HG03460 (cell line): ENCODE results near the gene CPNE5.
A peak's percentile ranks its signal among the peaks of the same experiment; 100 is the strongest.

Experiments used
- ATAC-seq: cut with Tn5 transposase; IDR thresholded peaks from one replicate; pipeline ENCODE4 v1.9.1; 2021; ENCODE audit not compliant: unreplicated experiment

The CPNE5 gene

DNA sequence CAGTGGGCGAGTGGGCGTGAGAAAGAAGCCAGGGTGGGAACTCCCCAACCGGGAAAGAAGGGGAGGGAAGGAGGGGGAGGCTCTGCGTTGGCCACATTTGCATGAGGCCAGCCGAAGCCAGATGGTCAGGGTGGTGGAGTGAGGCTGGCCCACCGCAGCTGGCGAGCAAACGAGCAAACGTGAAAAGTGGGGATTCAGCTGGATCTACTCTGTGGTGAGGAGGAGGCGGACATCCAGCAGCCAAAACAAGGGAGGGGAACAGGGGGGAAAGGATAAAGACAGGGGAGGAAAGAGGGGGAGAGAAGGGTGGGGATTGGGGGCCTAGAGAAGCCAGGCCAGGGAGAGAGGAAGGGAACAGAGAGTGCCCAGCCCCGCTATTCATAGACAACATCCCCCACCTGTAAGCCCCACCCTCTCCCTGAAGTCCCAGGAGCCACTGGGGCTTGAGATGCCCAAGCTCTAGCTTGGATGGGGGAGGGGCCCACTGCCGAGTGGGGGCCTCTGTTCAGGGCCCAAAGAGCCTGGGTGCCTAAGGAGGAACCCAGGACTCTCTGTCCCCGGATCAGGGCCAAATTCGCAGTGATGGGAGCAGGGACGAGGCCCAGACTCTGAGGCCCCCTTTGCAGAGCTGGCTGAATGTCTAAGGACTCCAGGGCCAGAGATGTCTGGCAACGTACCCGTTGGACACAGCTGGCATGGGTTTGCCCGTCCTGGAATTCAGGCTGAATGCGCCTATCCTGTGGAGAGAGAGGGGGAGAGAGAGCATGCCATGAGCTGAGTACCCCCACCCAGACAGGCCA, 45.1 kb downstream of the CPNE5 start:
- ATAC-seq = no peak

DNA sequence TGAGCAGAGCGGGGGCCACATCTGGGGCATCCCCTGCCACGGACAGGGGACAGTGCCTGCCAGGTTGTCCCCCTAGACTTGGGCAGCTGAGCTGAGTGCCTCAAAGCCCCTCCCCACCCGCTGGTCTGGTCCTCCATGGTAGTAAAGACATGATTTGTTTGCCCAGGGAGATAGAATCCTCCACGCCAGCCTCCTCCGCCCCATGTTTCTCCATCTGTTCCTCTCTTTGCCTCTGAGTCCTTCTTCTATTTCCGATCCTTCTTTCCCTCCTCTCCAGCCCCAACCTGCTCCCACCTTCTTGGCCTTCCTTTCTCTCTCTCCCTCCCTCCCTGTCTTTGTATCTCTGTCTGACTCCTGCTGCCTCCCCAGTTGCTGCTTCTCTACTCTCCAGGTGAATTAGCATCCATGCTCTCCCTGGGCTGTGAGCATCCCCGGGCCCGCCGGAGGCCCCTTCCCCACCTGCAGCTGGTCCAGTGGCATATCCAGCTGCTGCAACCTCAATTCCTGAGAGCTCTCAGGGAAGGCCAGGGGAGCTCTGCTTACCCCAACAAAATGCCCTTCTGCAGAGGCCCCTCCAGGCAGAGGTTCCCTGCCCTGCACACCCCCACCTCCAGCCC, 45.8 kb downstream of the CPNE5 start:
- ATAC-seq = no peak

DNA sequence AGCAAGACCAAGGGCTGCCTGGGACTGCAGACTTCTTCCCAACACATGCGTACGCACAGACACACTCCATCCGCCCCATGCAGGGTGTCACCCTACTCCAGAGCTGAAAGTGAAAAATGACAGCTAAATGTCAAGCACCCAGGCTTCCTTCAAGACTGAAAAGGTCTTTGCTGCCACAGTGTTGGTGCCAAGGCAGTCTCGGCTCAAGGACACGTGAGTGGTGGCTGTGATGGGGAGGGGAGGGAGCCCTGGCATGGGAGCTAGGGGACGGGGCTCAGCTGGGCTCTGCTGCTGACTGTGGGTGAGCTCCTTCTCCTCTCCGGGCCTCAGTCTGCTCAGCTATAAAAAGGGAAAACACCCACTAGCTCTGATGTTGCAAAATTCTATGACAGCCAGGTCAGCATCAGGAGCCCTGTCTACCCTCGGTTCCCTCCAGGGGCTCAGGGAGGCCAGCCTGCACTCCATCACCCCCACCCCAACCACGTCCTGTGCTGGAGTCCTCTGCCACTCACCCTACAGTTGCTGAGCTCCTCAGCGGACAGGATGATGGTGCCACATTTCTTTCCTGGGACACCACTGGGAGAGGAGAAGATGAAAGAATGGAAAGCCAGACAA, 47.6 kb downstream of the CPNE5 start:
- no peak for ATAC-seq

DNA sequence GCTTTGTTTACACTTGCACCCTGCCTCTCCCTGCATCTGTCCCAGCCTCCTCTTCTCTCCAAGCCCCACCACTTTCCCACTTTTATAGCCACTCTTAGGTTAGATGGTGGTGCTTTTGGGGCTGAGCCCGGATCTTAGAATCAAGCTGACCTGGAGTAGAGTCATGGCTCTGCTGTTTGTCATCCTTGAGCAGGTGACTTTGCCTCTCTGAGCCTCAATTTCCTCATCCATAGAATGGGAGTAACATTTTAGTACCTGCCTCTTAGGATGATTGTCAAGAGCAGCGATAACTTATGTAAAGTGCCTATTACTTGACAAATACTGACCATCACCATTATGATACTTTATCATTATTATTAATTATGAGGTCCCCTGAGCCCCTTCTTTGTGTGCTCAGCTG, 48.2 kb downstream of the CPNE5 start:
- ATAC-seq = no peak

DNA sequence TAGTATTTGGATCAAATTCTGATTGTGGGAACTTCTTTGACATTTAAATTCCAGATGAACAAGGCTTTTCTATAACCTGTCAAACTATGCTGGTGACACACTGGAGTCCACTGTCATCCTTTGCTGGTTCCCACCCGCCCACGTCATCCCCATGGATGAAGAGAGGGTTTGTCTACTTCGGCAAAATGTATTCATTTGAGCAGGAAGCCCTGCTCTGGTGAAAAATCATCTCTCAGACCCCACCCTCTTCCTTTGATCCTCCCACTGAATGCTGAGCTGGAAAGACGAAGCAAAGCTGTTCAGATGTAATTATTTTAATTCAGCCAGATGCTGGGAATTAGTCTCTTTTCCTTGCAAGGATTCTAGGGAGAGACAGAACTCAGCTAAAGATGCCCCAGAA, 50.5 kb downstream of the CPNE5 start:
- no peak for ATAC-seq

DNA sequence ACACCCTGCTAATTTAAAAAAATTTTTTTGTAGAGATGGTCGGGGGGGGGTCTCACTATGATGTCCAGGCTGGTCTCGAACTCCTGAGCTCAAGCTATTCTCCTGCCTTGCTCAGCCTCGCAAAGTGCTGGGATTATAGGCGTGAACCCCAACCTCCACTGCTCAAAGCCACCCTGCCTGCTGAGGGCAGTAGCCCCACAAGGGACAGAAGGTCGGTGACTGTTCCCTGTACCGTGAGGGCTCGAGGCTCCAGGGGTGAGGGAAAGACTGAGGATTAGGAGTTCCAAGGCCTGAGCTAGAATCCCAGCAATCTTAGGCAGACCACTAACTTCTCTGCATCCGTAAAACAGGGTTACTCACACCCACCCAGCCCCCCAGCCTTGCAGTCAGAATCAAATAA, 51.1 kb downstream of the CPNE5 start:
- no peak for ATAC-seq

DNA sequence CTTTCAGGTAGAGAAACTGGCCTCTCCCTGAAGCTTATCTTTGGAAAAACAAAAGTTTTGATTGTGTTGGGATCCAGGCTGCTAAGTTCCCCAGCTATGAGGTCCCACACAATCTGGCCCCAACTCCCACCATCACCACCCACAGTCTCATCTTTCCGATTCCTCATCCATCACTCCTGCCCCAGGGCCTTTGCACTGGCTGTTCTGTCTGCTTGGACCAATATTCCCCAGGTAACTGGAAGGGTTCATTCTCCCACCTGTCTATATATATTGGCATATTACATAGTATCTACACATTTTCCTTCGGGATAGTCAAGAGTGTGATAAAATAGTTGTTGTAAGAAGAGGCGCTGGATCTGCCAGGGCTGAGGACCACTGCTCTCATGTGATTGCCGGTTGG, 52.0 kb downstream of the CPNE5 start:
- ATAC-seq = no peak

DNA sequence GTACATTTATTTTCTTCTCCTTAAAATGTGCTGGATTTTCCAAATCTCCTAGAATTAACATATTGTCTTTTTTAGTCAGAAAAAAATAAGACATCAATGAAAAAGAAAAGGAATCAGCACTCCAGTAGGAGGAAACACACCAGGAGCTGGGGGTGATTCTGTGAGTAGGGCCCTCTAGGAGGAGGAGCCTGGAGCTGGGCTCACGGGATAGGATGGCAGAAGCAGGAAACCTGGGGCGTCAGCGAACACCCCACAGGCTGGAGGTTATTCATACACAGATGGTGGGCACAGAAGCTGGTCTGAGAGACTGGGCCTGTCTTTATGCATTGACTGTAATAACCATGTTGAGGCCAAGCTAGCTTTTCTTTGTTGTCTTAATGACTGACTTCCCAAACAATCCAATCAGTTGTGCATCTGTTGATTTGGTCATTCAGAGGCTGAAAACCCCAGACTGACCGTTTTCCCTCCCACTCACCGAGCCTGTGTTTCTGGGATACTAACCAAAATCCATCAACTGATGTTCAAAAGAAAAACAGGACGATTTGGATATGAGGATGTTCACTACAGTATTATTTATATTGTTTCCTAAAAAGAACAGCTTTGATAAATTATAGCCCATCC, 53.1 kb downstream of the CPNE5 start:
- no peak for ATAC-seq

DNA sequence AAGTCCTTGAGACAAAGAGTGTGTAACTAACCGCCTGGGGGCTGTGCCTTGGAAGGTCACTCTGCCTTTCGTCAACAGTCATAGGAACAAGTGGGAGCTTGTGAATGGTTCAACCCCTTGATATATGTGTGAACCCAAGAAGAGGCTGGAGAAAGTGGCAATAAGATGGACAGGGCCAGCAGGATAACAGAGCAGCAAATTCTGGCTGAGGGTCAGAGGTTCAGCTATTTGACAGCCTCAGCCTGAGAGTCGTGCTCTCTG, 54.9 kb downstream of the CPNE5 start:
- ATAC-seq = no peak

DNA sequence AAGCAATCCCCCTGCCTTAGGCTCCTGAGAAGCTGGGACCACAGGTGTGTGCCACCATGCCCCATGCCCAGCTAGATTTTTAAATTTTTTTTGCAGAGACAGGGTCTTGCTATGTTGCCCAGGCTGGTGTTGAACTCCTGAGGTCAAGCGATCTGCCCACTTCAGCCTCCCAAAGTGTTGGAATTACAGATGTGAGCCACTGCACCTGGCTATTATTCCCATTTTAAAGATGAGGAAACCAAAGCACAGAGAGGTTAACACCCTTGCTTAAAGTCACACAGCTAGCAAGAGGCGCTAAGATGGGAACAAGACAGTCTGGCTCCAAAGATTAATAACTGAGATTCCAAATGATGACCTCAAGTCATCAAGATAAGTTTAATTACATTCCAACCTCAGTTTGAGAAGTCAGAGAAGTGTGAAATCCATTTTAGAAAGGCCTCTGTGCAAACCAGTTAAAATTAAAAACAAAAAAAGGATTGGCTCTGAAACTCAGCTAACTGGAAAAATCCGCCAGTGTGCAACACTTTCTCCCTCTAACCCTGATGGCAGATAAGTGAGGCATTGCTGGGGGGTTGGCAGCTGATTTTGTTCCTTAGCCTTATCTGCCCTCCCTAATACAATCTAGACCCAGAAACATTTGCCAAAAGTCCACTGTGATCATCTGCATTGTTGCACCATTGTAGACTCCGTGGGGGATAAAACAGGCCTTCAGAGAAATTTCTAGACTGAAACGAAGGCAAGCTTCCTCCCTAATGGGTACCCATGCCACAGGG, 55.5 kb downstream of the CPNE5 start:
- no peak for ATAC-seq

DNA sequence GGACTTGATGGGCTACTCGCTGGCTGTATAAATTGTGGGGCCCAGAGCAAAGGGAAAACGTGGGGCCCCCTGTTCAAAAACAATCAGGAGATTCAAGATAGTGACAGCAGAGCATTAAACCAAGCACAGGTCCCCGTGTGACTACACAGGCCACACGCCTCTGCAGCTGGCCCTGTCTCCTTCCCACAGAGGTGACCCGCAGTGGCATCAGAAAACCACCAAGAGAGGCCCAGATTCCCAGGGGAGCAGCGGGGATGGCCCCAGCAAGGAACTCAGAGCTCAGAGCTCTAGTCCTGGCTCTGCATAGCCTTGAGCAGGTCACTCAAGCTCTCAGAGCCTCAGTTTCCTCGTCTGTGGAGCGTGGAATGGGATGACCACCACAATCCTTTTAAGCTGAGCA, 57.6 kb downstream of the CPNE5 start:
- peak; percentile 55 for ATAC-seq

DNA sequence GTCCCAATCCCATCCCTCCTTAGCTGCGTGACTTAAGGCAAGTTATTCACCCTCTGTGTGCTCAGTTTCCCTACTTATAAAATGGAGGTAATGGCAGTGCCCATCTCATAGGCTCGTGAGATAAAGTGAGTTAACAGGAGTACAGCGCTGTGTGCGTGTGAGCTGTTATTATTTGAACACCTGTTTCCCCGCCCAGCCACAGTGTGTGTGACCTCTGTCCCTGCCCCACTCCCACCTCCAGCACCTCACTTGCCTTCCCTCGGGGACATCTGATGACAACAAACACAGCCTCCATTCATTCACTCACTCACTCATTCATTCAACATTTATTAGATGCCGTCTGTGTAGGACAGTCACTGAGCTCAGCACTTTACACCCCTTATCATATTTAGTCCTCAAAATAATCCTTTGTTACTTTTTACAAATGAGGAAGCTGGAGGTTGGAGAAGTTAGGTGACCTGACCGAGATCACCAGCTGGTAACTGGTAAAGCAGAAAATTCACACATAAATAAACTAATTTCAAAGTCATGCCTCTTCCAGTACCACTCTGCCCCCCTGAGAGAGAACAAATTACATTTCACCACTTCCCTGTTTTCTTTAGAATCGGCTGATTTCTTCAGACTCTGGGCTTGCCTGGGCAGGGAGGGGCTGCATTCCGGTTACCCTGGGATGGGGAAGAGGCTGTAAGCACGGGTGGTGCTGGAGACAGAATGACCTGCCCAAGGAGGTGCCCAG, 58.6 kb downstream of the CPNE5 start:
- no peak for ATAC-seq

DNA sequence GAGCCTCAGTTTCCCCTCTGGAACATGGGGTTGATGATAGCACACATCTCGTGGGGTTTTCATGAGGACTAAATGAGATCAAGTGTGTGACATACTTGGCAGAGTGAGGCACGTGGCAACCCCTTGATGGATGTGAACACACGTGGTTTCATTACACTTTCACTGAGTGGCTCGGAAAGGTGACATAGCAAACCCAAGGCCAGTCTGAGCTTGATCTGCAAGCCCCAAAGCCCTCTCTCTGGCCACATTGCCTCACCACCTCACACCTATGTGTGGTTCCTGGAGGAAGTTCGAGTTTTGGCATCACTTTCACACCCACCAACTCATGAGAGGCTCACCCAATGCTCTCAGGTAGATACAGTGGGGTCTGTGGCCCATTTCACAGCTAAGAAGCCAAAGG, 60.0 kb downstream of the CPNE5 start:
- ATAC-seq = no peak

DNA sequence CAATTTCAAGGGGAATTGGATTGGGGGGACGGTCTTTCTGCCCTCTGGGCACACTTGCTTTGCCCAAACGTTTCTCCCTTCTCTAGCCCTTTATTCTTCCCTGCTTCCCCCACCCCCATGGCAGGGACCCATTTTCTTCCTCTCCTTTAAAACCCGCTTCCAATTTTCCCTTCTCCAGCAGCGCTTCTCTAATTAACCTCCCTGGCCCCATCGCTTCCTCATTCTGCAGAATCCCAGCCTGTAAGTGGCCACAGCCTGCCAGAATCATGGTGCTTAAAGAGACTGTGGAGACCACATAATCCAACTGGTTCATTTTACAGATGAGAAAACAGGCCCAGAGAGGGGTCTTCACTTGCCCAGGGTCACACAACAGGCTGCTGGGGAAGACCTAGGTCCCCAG, 61.4 kb downstream of the CPNE5 start:
- ATAC-seq = no peak

DNA sequence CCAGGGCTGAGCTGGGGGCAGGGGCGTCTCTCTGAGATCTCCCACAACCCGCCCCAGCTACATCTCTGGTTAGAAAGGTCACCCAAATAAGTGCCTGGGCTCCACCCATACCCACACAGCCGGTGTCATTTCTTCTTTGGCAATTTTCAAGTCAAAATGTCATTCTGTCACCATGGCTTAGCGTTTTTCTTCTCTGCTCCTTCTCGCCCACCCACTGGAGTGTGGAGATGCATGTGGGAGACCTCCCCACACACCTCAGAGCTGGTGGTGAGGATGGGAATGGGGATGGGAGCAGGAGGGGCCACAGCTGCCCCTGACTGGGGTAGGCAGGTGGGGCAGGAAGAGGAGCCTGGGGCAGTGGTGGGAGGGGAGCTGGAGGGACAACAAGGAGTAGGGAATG, 63.1 kb downstream of the CPNE5 start:
- ATAC-seq = no peak

DNA sequence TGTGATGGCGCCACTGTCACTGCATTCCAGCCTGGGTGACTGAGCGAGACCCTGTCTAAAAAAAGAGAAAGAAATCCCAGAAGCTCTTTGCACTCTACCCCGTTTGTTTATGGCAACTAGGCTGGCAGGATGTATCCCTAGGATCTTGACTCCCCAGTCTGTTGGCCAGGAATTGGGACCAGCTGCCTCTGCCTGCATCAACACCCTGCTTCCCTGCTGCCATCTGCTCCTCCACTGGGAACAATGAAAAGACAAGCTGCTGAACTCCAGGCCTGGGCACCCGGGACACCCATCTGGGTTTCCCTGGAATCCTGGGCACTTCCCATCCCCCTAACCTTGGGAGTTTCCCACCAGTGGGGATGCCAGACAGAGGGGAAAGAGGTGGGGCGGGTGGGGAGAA, 64.9 kb downstream of the CPNE5 start:
- no peak for ATAC-seq

DNA sequence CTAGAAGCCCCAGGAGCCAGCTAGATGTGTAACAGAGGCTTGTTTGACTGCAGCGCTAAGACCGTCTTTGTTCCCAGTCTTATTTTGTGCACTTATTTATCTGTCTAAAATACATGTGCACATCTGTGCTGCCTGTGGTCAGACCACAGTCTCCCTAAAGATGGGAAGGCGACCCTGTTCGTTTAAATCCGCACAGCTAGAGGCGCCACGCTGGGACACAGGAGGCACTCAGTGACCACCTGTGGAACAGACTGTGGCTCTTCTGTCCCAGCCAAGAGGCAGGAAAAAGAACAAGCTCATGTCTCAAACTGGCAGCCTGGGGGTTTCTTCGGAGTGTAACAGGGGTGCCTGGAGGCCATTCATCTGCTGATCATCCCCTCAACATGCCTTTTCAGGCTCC, 66.8 kb downstream of the CPNE5 start:
- no peak for ATAC-seq

DNA sequence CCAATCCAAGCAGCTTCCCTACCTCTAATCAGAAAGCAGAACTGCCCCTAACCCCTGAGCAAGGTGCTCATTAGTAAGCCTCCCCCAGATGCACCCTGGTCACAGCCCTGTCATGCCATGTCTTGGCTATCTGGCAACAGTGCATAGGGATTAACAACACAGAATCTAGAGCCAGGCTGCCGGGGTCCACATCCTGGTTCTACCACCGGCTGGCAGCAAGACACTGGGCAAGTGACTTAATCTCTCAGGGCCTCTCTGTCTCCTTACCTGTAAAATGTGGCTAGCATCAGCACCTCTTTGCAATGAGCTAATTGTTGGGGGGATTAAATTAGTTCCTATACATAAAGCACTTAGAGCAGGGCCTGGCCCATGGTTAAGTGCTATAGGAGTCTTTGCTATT, 68.1 kb downstream of the CPNE5 start:
- no peak for ATAC-seq

DNA sequence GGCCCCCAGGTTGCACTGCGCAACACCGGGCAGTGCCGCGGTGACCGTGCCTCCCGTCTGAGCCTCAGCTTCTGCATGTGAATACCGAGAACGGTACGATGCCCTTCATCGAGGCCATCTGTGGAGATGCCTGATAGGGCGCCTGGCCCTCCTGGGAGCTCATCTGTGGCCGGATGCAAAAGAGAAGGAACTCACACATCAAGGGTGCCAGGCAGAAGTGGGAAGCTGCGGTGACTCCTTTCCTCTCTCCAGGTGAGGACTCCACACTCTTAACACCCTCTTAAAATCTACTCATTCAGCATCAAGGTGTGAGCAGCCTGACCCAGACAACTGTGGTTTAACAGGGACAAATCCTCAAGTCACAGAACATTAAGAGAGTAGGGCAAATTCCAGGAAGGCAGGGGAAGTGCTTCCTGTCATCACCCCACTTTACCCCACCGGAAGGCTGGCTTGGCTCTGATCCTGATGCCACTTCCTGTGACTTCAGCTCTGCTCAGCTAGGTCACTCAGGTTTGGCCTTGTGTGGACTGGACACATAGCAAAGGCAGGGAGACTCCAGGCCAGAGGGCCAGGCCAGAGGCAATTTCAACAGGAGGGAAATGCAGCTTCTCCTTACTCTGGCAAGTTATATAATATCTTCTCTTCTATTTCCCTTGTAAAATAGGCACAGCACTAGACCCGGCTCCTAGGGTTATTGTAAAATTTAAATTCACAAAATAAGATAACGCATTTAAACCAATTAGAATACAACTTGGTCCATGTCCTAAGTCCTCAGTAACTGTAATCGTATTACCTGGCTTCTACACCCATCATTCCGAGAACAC, 69.4 kb downstream of the CPNE5 start:
- no peak for ATAC-seq

DNA sequence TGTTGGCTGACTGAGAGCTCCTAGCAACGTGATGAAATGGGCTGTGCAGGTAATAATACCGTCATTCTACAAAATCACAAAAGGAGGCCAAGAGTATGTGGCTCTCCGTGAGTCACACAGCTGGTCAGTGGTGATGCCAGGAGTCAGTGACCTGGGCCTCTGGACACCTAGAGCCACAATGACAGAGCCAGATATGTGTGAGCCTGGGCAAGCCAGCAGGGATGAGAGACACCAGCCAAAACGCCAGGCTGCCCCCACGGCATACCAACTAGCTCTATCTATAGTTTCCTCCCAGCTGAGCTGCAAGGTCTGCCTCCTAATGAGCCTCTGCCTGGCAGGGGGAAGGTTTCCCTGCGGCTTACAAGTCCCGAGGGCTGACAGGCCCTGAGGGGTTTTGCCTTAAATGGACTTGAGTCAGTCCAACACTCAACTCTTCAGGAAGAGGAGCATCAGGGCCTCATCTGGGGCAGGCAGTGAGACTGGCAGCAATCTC, 70.0 kb downstream of the CPNE5 start:
- ATAC-seq = no peak
